Tibial nerve (tissue), 4 donors: ENCODE data around the gene PLEKHA7.

Source experiments
- EP300 ChIP-seq, 2 donors: sonication (generic); formaldehyde crosslinking; IDR thresholded peaks; one replicate each; pipeline ENCODE4 v1.6.1; 2017; ENCODE audit warnings: antibody characterized with exemption in 2 of 2, mild to moderate bottlenecking in 1 of 2
- POLR2A ChIP-seq, 2 donors: fragments of 450-650 bp; IDR thresholded peaks; one replicate each; pipeline ENCODE4 v1.6.1; 2017; ENCODE audit warnings: antibody characterized with exemption in 2 of 2, mild to moderate bottlenecking in 2 of 2, moderate library complexity in 2 of 2
- TF ChIP-seq, protein P1 (sequence below), 5 experiments: fragments of 200-600 bp in 3 of 5; fragments of 450-650 bp in 2 of 5; sonication (generic) in 3 of 5; IDR thresholded peaks; one replicate each; pipeline ENCODE4 v1.5.1; 2016 to 2019; ENCODE audit warnings: antibody characterized with exemption in 5 of 5, mild to moderate bottlenecking in 3 of 5, moderate library complexity in 2 of 5

DNA sequence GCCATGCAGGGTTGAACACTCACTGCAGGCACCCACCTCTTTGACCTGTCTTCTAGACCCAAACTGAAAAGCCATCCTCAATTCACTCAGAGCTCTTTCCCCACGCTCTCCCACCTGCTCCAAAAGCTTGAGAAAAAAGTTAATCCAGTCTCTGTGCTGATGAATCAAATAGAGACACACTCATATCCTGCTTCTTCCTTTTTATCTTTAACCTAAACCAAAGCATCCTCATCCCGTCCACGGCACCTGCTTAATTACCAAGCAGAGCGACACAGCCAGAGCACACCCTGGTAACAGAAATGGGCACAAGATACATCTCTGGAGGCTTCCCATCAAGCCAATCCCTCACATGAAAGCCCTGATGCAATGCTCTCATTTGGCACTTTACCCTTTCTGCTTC is 102.6 kb downstream of the PLEKHA7 start:
- TF ChIP-seq, protein P1, sequence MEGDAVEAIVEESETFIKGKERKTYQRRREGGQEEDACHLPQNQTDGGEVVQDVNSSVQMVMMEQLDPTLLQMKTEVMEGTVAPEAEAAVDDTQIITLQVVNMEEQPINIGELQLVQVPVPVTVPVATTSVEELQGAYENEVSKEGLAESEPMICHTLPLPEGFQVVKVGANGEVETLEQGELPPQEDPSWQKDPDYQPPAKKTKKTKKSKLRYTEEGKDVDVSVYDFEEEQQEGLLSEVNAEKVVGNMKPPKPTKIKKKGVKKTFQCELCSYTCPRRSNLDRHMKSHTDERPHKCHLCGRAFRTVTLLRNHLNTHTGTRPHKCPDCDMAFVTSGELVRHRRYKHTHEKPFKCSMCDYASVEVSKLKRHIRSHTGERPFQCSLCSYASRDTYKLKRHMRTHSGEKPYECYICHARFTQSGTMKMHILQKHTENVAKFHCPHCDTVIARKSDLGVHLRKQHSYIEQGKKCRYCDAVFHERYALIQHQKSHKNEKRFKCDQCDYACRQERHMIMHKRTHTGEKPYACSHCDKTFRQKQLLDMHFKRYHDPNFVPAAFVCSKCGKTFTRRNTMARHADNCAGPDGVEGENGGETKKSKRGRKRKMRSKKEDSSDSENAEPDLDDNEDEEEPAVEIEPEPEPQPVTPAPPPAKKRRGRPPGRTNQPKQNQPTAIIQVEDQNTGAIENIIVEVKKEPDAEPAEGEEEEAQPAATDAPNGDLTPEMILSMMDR (IDR thresholded peaks at IDR 0.05): no peak
- TF ChIP-seq EP300 (IDR thresholded peaks at IDR 0.05): no peak
- TF ChIP-seq POLR2A (IDR thresholded peaks at IDR 0.05): no peak
